OCI-LY3 (cell line): ENCODE measurements around the gene XXYLT1.
"Not testable (repeated sequence)": the region's sequence is repeated elsewhere in the genome, so short reads cannot be mapped to it uniquely, and the experiment has no call there.

ENCODE experiments used
- H2AFZ ChIP-seq: fragments of 200-600, 300-600 bp; shearing (Covaris generic); 2 replicates; pipeline ENCODE4 v1.6.0; 2014; ENCODE audit warnings: antibody characterized with exemption, low read depth, low read length
- H3K27ac ChIP-seq: fragments of 200-600, 300-600 bp; sonication (generic); 2 replicates; pipeline ENCODE4 v1.5.1; 2014; ENCODE audit warnings: mild to moderate bottlenecking, low read length, moderate library complexity, mixed read lengths
- H3K27me3 ChIP-seq: fragments of 200-600, 300-600 bp; sonication (generic); 2 replicates; pipeline ENCODE4 v1.6.1; 2014; ENCODE audit warnings: low read depth, low read length, mixed read lengths
- H3K36me3 ChIP-seq: fragments of 200-600, 300-600 bp; sonication (generic); replicated peaks from 2 replicates; pipeline ENCODE3; 2014; ENCODE audit warnings: low read depth, low read length, mixed read lengths
- H3K4me1 ChIP-seq: fragments of 300-600, 200-600 bp; sonication (generic); 2 replicates; pipeline ENCODE4 v1.6.1; 2014; ENCODE audit warnings: low read length, mixed read lengths
- H3K4me2 ChIP-seq: fragments of 200-600, 300-600 bp; sonication (generic); 2 replicates; pipeline ENCODE4 v1.6.1; 2014; ENCODE audit warnings: low read length, mixed read lengths
- H3K4me3 ChIP-seq: fragments of 300-600, 200-600 bp; sonication (generic); 2 replicates; pipeline ENCODE4 v1.5.1; 2014; ENCODE audit warnings: antibody characterized with exemption, mild to moderate bottlenecking, low read length, moderate library complexity
- H3K79me2 ChIP-seq: fragments of 300-600, 200-600 bp; shearing (Covaris generic); 2 replicates; pipeline ENCODE4 v1.6.1; 2014; ENCODE audit warnings: mild to moderate bottlenecking, low read length, mixed read lengths
- H3K9ac ChIP-seq: fragments of 300-600, 200-600 bp; shearing (Covaris generic); 2 replicates; pipeline ENCODE4 v1.6.0; 2014; ENCODE audit warnings: mild to moderate bottlenecking, low read length, moderate library complexity
- H3K9me3 ChIP-seq: fragments of 200-600, 300-600 bp; shearing (Covaris generic); 2 replicates; pipeline ENCODE4 v1.6.1; 2014; ENCODE audit warnings: low read length, mixed read lengths; ENCODE audit not compliant: insufficient read depth
- H4K20me1 ChIP-seq: fragments of 200-600, 300-600 bp; sonication (generic); 2 replicates; pipeline ENCODE4 v1.6.1; 2016; ENCODE audit warnings: low read length, mixed read lengths; ENCODE audit not compliant: insufficient read depth
- CTCF ChIP-seq: fragments of 200-600, 300-600 bp; sonication (generic); IDR thresholded peaks from 2 replicates; pipeline ENCODE4 v1.5.1; 2014; ENCODE audit warnings: antibody characterized with exemption, low read length, low read depth
- EZH2phosphoT487 ChIP-seq: fragments of 200-600 bp; shearing (Covaris generic); IDR thresholded peaks from 2 replicates; pipeline ENCODE4 v1.6.1; 2018; ENCODE audit warnings: antibody characterized with exemption, mixed run types, low read depth

XXYLT1 gene

GRCh38 chr3:195107593-195107992, 163.4 kb downstream of the XXYLT1 start:
- no peak overlapping the region for H3K9ac ChIP-seq
- no peak overlapping the region for H3K4me3 ChIP-seq
- no peaks in the 10 kb centered on the region for H3K9me3 ChIP-seq
- no peaks in the 10 kb centered on the region for H3K36me3 ChIP-seq
- no peak for TF ChIP-seq EZH2phosphoT487
- TF ChIP-seq CTCF: no peak
- no peaks in the 10 kb centered on the region for H3K27me3 ChIP-seq
- H4K20me1 ChIP-seq: no peaks in the 10 kb centered on the region
- no peak overlapping the region for H3K27ac ChIP-seq
- peaks cover 8% of the 10 kb centered on the region; the same call in 1 of the 2 replicates for H3K4me1 ChIP-seq
- H3K4me2 ChIP-seq: no peak overlapping the region
- no peaks in the 10 kb centered on the region for H3K79me2 ChIP-seq
- H2AFZ ChIP-seq: no peak overlapping the region

DNA sequence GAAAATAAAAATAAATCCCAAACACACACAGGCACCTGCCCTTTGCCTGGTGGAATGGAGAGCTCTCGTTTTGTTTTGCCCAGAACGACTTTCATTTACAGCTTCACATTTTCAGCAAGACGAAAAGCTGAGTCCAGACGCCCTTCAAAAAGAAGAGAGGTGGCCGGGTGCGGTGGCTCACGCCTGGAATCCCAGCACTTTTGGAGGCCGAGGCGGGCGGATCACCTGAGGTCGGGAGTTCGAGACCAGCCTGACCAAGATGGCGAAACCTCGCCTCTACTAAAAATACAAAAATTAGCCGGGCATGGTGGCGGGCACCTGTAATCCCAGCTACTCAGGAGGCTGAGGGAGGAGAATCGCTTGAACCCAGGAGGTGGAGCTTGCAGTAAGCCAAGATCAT, 163.9 kb downstream of the XXYLT1 start:
- H4K20me1 ChIP-seq, H3K27me3 ChIP-seq, H3K4me3 ChIP-seq, H3K9ac ChIP-seq, H3K79me2 ChIP-seq, H2AFZ ChIP-seq, H3K36me3 ChIP-seq, H3K9me3 ChIP-seq, H3K27ac ChIP-seq, H3K4me2 ChIP-seq, H3K4me1 ChIP-seq: not testable (repeated sequence)

DNA sequence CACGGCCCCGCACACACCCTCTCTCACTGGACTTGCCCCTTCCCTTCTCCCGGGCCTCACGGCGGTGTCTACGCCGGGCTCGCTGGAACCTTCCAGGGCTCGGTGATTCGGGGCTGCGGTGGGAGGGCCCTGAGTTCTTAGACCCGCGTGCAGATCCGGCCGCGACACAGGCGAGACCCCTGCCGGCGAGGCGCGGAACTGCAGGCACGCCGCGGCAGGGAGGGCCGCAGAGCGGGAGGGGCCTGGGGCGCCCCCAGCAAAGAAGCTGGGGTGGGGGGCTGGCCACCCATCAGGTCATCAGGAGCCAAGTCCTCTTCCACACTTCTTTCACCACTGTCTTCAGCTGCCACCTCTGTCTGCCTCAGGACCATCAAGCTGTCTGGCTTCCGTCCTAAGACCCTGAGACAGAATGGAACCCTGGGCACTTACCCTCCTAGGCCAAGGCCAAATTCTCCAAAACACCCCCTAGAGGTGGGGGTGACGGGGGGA, 164.5 kb downstream of the XXYLT1 start:
- H4K20me1 ChIP-seq: no peaks in the 10 kb centered on the region
- H3K4me3 ChIP-seq: peak overlapping the region; percentile 72
- no peaks in the 10 kb centered on the region for H3K9me3 ChIP-seq
- TF ChIP-seq EZH2phosphoT487 (no peak), CTCF (peak; percentile 95)
- H3K4me1 ChIP-seq: peaks cover 11% of the 10 kb centered on the region
- peak overlapping the region; percentile 92 for H3K4me2 ChIP-seq
- H3K79me2 ChIP-seq: no peaks in the 10 kb centered on the region
- peak overlapping the region; percentile 30; the same call in 1 of the 2 replicates for H3K9ac ChIP-seq
- H3K36me3 ChIP-seq: no peaks in the 10 kb centered on the region
- no peak overlapping the region for H2AFZ ChIP-seq
- H3K27me3 ChIP-seq: no peaks in the 10 kb centered on the region
- no peak overlapping the region for H3K27ac ChIP-seq

DNA sequence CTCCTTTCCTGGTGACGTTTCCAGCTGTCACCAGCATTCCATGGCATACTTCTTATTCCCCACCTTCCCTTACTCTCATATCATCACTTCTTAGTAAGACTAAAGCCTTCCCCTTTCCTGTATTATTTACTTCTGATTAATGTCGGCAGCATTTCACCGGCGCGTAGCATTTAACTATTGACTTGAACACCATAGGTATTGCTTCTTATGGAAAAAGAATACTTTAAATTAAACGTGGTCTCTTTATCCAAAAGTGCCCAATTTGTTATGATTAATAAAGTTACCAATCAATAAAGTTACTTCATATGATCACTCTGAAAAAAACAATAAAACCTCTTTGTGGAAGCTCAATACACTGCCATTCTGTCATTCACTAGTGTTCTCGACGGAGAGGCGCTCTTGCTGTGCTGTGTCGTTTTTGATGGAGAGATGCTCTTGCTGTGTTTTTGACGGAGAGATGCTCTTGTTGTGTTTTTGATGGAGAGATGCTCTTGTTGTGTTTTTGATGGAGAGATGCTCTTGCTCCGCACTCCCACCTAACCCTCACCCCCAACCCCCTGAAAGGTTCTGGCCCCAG, 165.0 kb downstream of the XXYLT1 start:
- H4K20me1 ChIP-seq: no peaks in the 10 kb centered on the region
- H3K79me2 ChIP-seq: no peaks in the 10 kb centered on the region
- H3K36me3 ChIP-seq: no peaks in the 10 kb centered on the region
- TF ChIP-seq CTCF (no peak), EZH2phosphoT487 (no peak)
- peak overlapping the region; percentile 72 for H3K4me3 ChIP-seq
- no peaks in the 10 kb centered on the region for H3K27me3 ChIP-seq
- H3K4me1 ChIP-seq: peaks cover 16% of the 10 kb centered on the region
- H3K9me3 ChIP-seq: no peaks in the 10 kb centered on the region
- peak overlapping the region; percentile 30; the same call in 1 of the 2 replicates for H3K9ac ChIP-seq
- H3K27ac ChIP-seq: no peak overlapping the region
- peak overlapping the region; percentile 92 for H3K4me2 ChIP-seq
- no peak overlapping the region for H2AFZ ChIP-seq
